22Rv1 (cell line): ENCODE results near the gene MCFD2.

Source experiments
- CTCF ChIP-seq: fragments of 450-650 bp; IDR thresholded peaks from 2 replicates; pipeline ENCODE4 v1.5.1; 2017; ENCODE audit warnings: mild to moderate bottlenecking
- ZFX ChIP-seq: fragments of 450-650 bp; IDR thresholded peaks from 2 replicates; pipeline ENCODE4 v1.6.1; 2017; ENCODE audit warnings: antibody characterized with exemption, borderline replicate concordance

DNA sequence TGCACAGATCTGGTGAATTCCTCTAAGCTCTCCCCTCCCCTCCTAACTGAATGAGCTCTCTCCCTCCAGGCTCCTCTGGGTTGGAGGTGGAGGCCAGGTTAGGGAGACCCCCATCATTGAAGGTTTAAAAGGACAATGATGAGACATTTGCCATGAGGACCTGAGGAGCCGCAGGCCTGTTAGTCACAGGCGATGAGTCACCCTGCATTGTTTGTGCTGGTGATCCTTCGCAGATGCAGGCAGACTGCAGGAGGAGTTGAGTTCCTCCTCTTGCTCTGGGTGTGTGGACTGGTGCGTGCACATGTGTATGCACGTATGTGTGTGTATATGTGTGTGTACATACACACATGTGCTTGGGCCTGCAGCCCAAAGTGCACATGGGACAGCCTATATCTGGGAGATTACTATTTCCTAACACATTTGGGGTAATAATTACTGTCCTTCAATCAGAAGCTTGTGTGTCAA, 42.0 kb downstream of the MCFD2 start:
- TF ChIP-seq CTCF (no peak), ZFX (no peak)
